ENCODE data around the gene CD300H.

Gene CD300H

GRCh38 chr17:74554909-74555308 lies 12.4 kb downstream of the CD300H start:
- no peak for DNase-seq (ENCODE audit: low read depth)
- no peak overlapping the region for H3K4me3 ChIP-seq (ENCODE audit: control insufficient read depth, low read depth, low read length)
- TF ChIP-seq CTCF (conservative IDR thresholded peaks at IDR 0.05; ENCODE audit: control insufficient read depth, insufficient read depth, low read depth, low read length) = no peak

- H3K4me3 ChIP-seq (ENCODE audit: control insufficient read depth, low read depth, low read length) = no peak overlapping the region
- TF ChIP-seq CTCF (conservative IDR thresholded peaks at IDR 0.05; ENCODE audit: control insufficient read depth, insufficient read depth, low read depth, low read length) = no peak
- no peak for DNase-seq (ENCODE audit: low read depth)
These were observed 15.3 kb downstream of the CD300H start for GRCh38 chr17:74552037-74552436.

- DNase-seq (ENCODE audit: low read depth) = no peak
- H3K4me3 ChIP-seq (ENCODE audit: control insufficient read depth, low read depth, low read length) = no peak overlapping the region
- no peak for TF ChIP-seq CTCF (conservative IDR thresholded peaks at IDR 0.05; ENCODE audit: control insufficient read depth, insufficient read depth, low read depth, low read length)
These were observed 16.7 kb downstream of the CD300H start for GRCh38 chr17:74550602-74551001.

GRCh38 chr17:74549343-74549742 lies 18.0 kb downstream of the CD300H start:
- TF ChIP-seq CTCF (conservative IDR thresholded peaks at IDR 0.05; ENCODE audit: control insufficient read depth, insufficient read depth, low read depth, low read length) = no peak
- no peak for DNase-seq (ENCODE audit: low read depth)
- no peak overlapping the region for H3K4me3 ChIP-seq (ENCODE audit: control insufficient read depth, low read depth, low read length)

GRCh38 chr17:74547736-74548135 lies 19.6 kb downstream of the CD300H start:
- H3K4me3 ChIP-seq (ENCODE audit: control insufficient read depth, low read depth, low read length) = no peak overlapping the region
- DNase-seq (ENCODE audit: low read depth) = no peak
- TF ChIP-seq CTCF (conservative IDR thresholded peaks at IDR 0.05; ENCODE audit: control insufficient read depth, insufficient read depth, low read depth, low read length) = no peak

GRCh38 chr17:74547264-74547663 lies 20.0 kb downstream of the CD300H start:
- no peak for TF ChIP-seq CTCF (conservative IDR thresholded peaks at IDR 0.05; ENCODE audit: control insufficient read depth, insufficient read depth, low read depth, low read length)
- no peak overlapping the region for H3K4me3 ChIP-seq (ENCODE audit: control insufficient read depth, low read depth, low read length)
- DNase-seq (ENCODE audit: low read depth) = no peak

GRCh38 chr17:74546586-74546985 lies 20.7 kb downstream of the CD300H start:
- DNase-seq (ENCODE audit: low read depth) = no peak
- no peak overlapping the region for H3K4me3 ChIP-seq (ENCODE audit: control insufficient read depth, low read depth, low read length)
- no peak for TF ChIP-seq CTCF (conservative IDR thresholded peaks at IDR 0.05; ENCODE audit: control insufficient read depth, insufficient read depth, low read depth, low read length)

All from fibroblast of mammary gland (primary cell).